ENCODE measurements around the gene BHLHA15. TPM values are rescaled to one million over a fixed set of nuclear protein-coding genes. Genes with fewer than 3 reads are reported as not detected.

The BHLHA15 gene
- total RNA-seq, 1 experiment from 2014 or later, result 3.4 TPM

- H3K9me3 Mint-ChIP-seq (ENCODE audit: unreplicated experiment), result no peaks in the 10 kb centered on the region
- H3K27me3 ChIP-seq (replicated peaks; ENCODE audit: control insufficient read depth, insufficient read depth, low read length), result no peaks in the 10 kb centered on the region
- peaks cover 5% of the 10 kb centered on the region; the same call in 1 of the 2 replicates for H3K4me1 ChIP-seq
- H3K27ac Mint-ChIP-seq (ENCODE audit: unreplicated experiment), result no peak overlapping the region
- no peak overlapping the region for H3K4me3 ChIP-seq (ENCODE audit: low read depth, low read length)
- H3K9me3 ChIP-seq, result no peaks in the 10 kb centered on the region
- DNase-seq, result no peak
- H3K36me3 Mint-ChIP-seq (ENCODE audit: insufficient read depth, unreplicated experiment), result peaks cover 15% of the 10 kb centered on the region
- no peak for TF ChIP-seq CTCF (IDR thresholded peaks at IDR 0.05; ENCODE audit: insufficient read depth in 1 of 2, low read depth in 1 of 2, low read length in 1 of 2, severe bottlenecking in 1 of 2, unreplicated experiment in 1 of 2)
- ChIA-PET CTCF (no interaction called here), POLR2A (no interaction called here)
- no peaks in the 10 kb centered on the region for H3K27me3 Mint-ChIP-seq (ENCODE audit: insufficient read depth, unreplicated experiment)
- no peak overlapping the region for H3K4me3 Mint-ChIP-seq (ENCODE audit: unreplicated experiment)
- intact Hi-C loops (cut with micrococcal nuclease; ENCODE audit: unreplicated experiment), result no loop called here
- no peaks in the 10 kb centered on the region for H3K36me3 ChIP-seq (ENCODE audit: control insufficient read depth, insufficient read depth, low read length)
- H3K4me1 Mint-ChIP-seq (ENCODE audit: low read depth, unreplicated experiment), result peaks cover 5% of the 10 kb centered on the region
- BruUV-seq (replicated peaks), result no TSS peak
Observed at GRCh38 chr7:98248156-98248555, 36.9 kb downstream of the BHLHA15 start.

GRCh38 chr7:98249106-98249505, 37.9 kb downstream of the BHLHA15 start:
- no peak for DNase-seq
- no peak overlapping the region for H3K27ac Mint-ChIP-seq (ENCODE audit: unreplicated experiment)
- H3K4me3 ChIP-seq (ENCODE audit: low read depth, low read length), result no peak overlapping the region
- no TSS peak for BruUV-seq (replicated peaks)
- H3K27me3 Mint-ChIP-seq (ENCODE audit: insufficient read depth, unreplicated experiment), result no peaks in the 10 kb centered on the region
- H3K36me3 ChIP-seq (ENCODE audit: control insufficient read depth, insufficient read depth, low read length), result no peaks in the 10 kb centered on the region
- no peaks in the 10 kb centered on the region for H3K9me3 ChIP-seq
- intact Hi-C loops (cut with micrococcal nuclease; ENCODE audit: unreplicated experiment), result no loop called here
- ChIA-PET CTCF (no interaction called here), POLR2A (no interaction called here)
- peaks cover 8% of the 10 kb centered on the region; the same call in 1 of the 2 replicates for H3K4me1 ChIP-seq
- H3K27me3 ChIP-seq (replicated peaks; ENCODE audit: control insufficient read depth, insufficient read depth, low read length), result no peaks in the 10 kb centered on the region
- H3K36me3 Mint-ChIP-seq (ENCODE audit: insufficient read depth, unreplicated experiment), result peaks cover 15% of the 10 kb centered on the region
- no peaks in the 10 kb centered on the region for H3K9me3 Mint-ChIP-seq (ENCODE audit: unreplicated experiment)
- H3K4me3 Mint-ChIP-seq (ENCODE audit: unreplicated experiment), result no peak overlapping the region
- TF ChIP-seq CTCF (IDR thresholded peaks at IDR 0.05; ENCODE audit: insufficient read depth in 1 of 2, low read depth in 1 of 2, low read length in 1 of 2, severe bottlenecking in 1 of 2, unreplicated experiment in 1 of 2), result no peak
- H3K4me1 Mint-ChIP-seq (ENCODE audit: low read depth, unreplicated experiment), result peaks cover 9% of the 10 kb centered on the region

GRCh38 chr7:98250789-98251188, 39.5 kb downstream of the BHLHA15 start:
- DNase-seq, result no peak
- CTCF ChIA-PET, result interaction anchor here (0.6 to 1.3 kb wide), 3 partner anchors 15 to 1234 kb away, joined by 3 to 10 read pairs (median 3); no protein-coding TSS in a partner anchor

More at GRCh38 chr7:98250789-98251188, 39.5 kb downstream of the BHLHA15 start:
- Mint-ChIP-seq H3K27ac (ENCODE audit: unreplicated experiment) (peak overlapping the region; percentile 85), H3K9me3 (ENCODE audit: unreplicated experiment) (no peaks in the 10 kb centered on the region), H3K36me3 (ENCODE audit: insufficient read depth, unreplicated experiment) (peaks cover 15% of the 10 kb centered on the region), H3K4me3 (ENCODE audit: unreplicated experiment) (peak overlapping the region; percentile 91), H3K4me1 (ENCODE audit: low read depth, unreplicated experiment) (peaks cover 9% of the 10 kb centered on the region), H3K27me3 (ENCODE audit: insufficient read depth, unreplicated experiment) (no peaks in the 10 kb centered on the region)
- H3K27me3 ChIP-seq (replicated peaks; ENCODE audit: control insufficient read depth, insufficient read depth, low read length), result no peaks in the 10 kb centered on the region
- peak overlapping the region; percentile 68 for H3K4me3 ChIP-seq (ENCODE audit: low read depth, low read length)
- intact Hi-C loops (cut with micrococcal nuclease; ENCODE audit: unreplicated experiment), result loop anchor here (1.0 kb wide), 1 partner anchor 31 kb away; the partner anchor contains the start of gene BRI3
- POLR2A ChIA-PET, result no interaction called here
- TF ChIP-seq CTCF (IDR thresholded peaks at IDR 0.05; ENCODE audit: insufficient read depth in 1 of 2, low read depth in 1 of 2, low read length in 1 of 2, severe bottlenecking in 1 of 2, unreplicated experiment in 1 of 2), result no peak
- no peaks in the 10 kb centered on the region for H3K36me3 ChIP-seq (ENCODE audit: control insufficient read depth, insufficient read depth, low read length)
- H3K4me1 ChIP-seq, result peaks cover 8% of the 10 kb centered on the region; the same call in 1 of the 2 replicates
- TSS peak; percentile 59 for BruUV-seq (replicated peaks)
- H3K9me3 ChIP-seq, result no peaks in the 10 kb centered on the region
